ENCODE data around the gene LRG1. TPM values are rescaled to one million over a fixed set of nuclear protein-coding genes. Genes with fewer than 3 reads are reported as not detected.

LRG1 gene
- total and polyA plus RNA-seq, 2 of the 13 experiments (the other 11 are each of a cell fraction or from before 2014, with no cell fraction given): 12.0 to 39.3 TPM

GRCh38 chr19:4576016-4576933 lies 36.4 kb upstream of the LRG1 start (continued):
- TF ChIP-seq, protein P1, sequence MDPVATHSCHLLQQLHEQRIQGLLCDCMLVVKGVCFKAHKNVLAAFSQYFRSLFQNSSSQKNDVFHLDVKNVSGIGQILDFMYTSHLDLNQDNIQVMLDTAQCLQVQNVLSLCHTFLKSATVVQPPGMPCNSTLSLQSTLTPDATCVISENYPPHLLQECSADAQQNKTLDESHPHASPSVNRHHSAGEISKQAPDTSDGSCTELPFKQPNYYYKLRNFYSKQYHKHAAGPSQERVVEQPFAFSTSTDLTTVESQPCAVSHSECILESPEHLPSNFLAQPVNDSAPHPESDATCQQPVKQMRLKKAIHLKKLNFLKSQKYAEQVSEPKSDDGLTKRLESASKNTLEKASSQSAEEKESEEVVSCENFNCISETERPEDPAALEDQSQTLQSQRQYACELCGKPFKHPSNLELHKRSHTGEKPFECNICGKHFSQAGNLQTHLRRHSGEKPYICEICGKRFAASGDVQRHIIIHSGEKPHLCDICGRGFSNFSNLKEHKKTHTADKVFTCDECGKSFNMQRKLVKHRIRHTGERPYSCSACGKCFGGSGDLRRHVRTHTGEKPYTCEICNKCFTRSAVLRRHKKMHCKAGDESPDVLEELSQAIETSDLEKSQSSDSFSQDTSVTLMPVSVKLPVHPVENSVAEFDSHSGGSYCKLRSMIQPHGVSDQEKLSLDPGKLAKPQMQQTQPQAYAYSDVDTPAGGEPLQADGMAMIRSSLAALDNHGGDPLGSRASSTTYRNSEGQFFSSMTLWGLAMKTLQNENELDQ (CRISPR knock-in tag; IDR thresholded peaks at IDR 0.05; ENCODE audit: borderline replicate concordance): no peak
- TF ChIP-seq, protein P2, sequence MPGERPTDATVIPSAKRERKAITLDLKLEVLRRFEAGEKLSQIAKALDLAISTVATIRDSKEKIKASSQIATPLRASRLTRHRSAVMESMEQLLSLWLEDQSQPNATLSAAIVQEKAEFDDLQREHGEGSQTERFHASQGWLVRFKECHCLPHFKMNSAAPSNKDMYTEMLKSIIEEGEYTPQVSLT (CRISPR knock-in tag; IDR thresholded peaks at IDR 0.05; ENCODE audit: borderline replicate concordance, low read depth): no peak
- TF ChIP-seq MBNL3 (CRISPR knock-in tag; conservative IDR thresholded peaks at IDR 0.05) (no peak), NFAT5 (CRISPR knock-in tag; IDR thresholded peaks at IDR 0.05) (no peak), GMEB2 (CRISPR knock-in tag; IDR thresholded peaks at IDR 0.05; ENCODE audit: low read depth) (no peak), NFATC3 (CRISPR knock-in tag; IDR thresholded peaks at IDR 0.05) (no peak), ZNF12 (CRISPR knock-in tag; IDR thresholded peaks at IDR 0.05) (no peak), DPF2 (CRISPR knock-in tag; IDR thresholded peaks at IDR 0.05; ENCODE audit: borderline replicate concordance, low read depth) (no peak), ZBED4 (CRISPR knock-in tag; IDR thresholded peaks at IDR 0.05; ENCODE audit: borderline replicate concordance) (no peak), POLR2A (IDR thresholded peaks at IDR 0.05; ENCODE audit: insufficient read depth in 1 of 2, low read depth in 2 of 2, low read length in 2 of 2) (0 out of 4 replicates have a peak, but pooled peaks of 1 of the 2 experiments have one; percentile 27), TEAD3 (CRISPR knock-in tag; optimal IDR thresholded peaks at IDR 0.05; ENCODE audit: borderline replicate concordance) (peak; percentile 15), MAZ (IDR thresholded peaks at IDR 0.05; ENCODE audit: borderline replicate concordance, low read depth, low read length) (no peak), MAZ (CRISPR knock-in tag; IDR thresholded peaks at IDR 0.05; ENCODE audit: low read depth) (0 out of 2 replicates have a peak, but pooled peaks have one; percentile 19), ZSCAN12 (CRISPR knock-in tag; IDR thresholded peaks at IDR 0.05) (no peak)
